ENCODE results near the gene EFNB2. TPM values are rescaled to one million over a fixed set of nuclear protein-coding genes. Genes with fewer than 3 reads are reported as not detected.

EFNB2 gene
- total RNA-seq, 1 experiment from 2014 or later = 16.9 TPM

GRCh38 chr13:106517109-106517847 is 18.2 kb downstream of the EFNB2 start:
- peaks cover 14% of the 10 kb centered on the region for H3K4me1 Mint-ChIP-seq (ENCODE audit: low read depth, unreplicated experiment)
- H3K27ac Mint-ChIP-seq (ENCODE audit: unreplicated experiment) = no peak overlapping the region
- H3K27me3 Mint-ChIP-seq (ENCODE audit: unreplicated experiment) = no peaks in the 10 kb centered on the region
- intact Hi-C loops (cut with micrococcal nuclease; ENCODE audit: unreplicated experiment) = no loop called here
- H3K36me3 Mint-ChIP-seq (ENCODE audit: insufficient read depth, unreplicated experiment) = no peaks in the 10 kb centered on the region
- H3K4me3 Mint-ChIP-seq (ENCODE audit: low read depth, unreplicated experiment) = no peak overlapping the region
- no peak for DNase-seq
- CTCF ChIA-PET = no interaction called here
- BruUV-seq (replicated peaks) = no TSS peak
- no peaks in the 10 kb centered on the region for H3K9me3 Mint-ChIP-seq (ENCODE audit: low read depth, unreplicated experiment)
- no peak for TF ChIP-seq CTCF (IDR thresholded peaks at IDR 0.05; ENCODE audit: unreplicated experiment)

- CTCF ChIA-PET = no interaction called here
- H3K4me3 Mint-ChIP-seq (ENCODE audit: low read depth, unreplicated experiment) = no peak overlapping the region
- intact Hi-C loops (cut with micrococcal nuclease; ENCODE audit: unreplicated experiment) = no loop called here
- no peaks in the 10 kb centered on the region for H3K36me3 Mint-ChIP-seq (ENCODE audit: insufficient read depth, unreplicated experiment)
- no peak overlapping the region for H3K27ac Mint-ChIP-seq (ENCODE audit: unreplicated experiment)
- no TSS peak for BruUV-seq (replicated peaks)
- DNase-seq = no peak
- H3K27me3 Mint-ChIP-seq (ENCODE audit: unreplicated experiment) = no peaks in the 10 kb centered on the region
- TF ChIP-seq CTCF (IDR thresholded peaks at IDR 0.05; ENCODE audit: unreplicated experiment) = no peak
- no peaks in the 10 kb centered on the region for H3K9me3 Mint-ChIP-seq (ENCODE audit: low read depth, unreplicated experiment)
- peaks cover 14% of the 10 kb centered on the region for H3K4me1 Mint-ChIP-seq (ENCODE audit: low read depth, unreplicated experiment)
Measured at GRCh38 chr13:106515635-106516254, 19.7 kb downstream of the EFNB2 start.

- Mint-ChIP-seq H3K9me3 (ENCODE audit: low read depth, unreplicated experiment) (no peaks in the 10 kb centered on the region), H3K4me3 (ENCODE audit: low read depth, unreplicated experiment) (no peak overlapping the region), H3K36me3 (ENCODE audit: insufficient read depth, unreplicated experiment) (no peaks in the 10 kb centered on the region), H3K4me1 (ENCODE audit: low read depth, unreplicated experiment) (peaks cover 14% of the 10 kb centered on the region), H3K27me3 (ENCODE audit: unreplicated experiment) (no peaks in the 10 kb centered on the region), H3K27ac (ENCODE audit: unreplicated experiment) (no peak overlapping the region)
- CTCF ChIA-PET = interaction anchor here (0.7 kb wide), 1 partner anchor 35 kb away, joined by 3 read pairs; no protein-coding TSS in a partner anchor
- DNase-seq = no peak
- intact Hi-C loops (cut with micrococcal nuclease; ENCODE audit: unreplicated experiment) = no loop called here
- BruUV-seq (replicated peaks) = no TSS peak
- no peak for TF ChIP-seq CTCF (IDR thresholded peaks at IDR 0.05; ENCODE audit: unreplicated experiment)
Measured at GRCh38 chr13:106514928-106515634, 20.4 kb downstream of the EFNB2 start.

GRCh38 chr13:106513025-106513983 is 22.2 kb downstream of the EFNB2 start:
- Mint-ChIP-seq H3K27me3 (ENCODE audit: unreplicated experiment) (no peaks in the 10 kb centered on the region), H3K36me3 (ENCODE audit: insufficient read depth, unreplicated experiment) (no peaks in the 10 kb centered on the region)
- intact Hi-C loops (cut with micrococcal nuclease; ENCODE audit: unreplicated experiment) = no loop called here

More at GRCh38 chr13:106513025-106513983, 22.2 kb downstream of the EFNB2 start:
- Mint-ChIP-seq H3K27ac (ENCODE audit: unreplicated experiment) (peak overlapping the region; percentile 39), H3K9me3 (ENCODE audit: low read depth, unreplicated experiment) (no peaks in the 10 kb centered on the region), H3K4me1 (ENCODE audit: low read depth, unreplicated experiment) (peaks cover 14% of the 10 kb centered on the region), H3K4me3 (ENCODE audit: low read depth, unreplicated experiment) (peak overlapping the region; percentile 17)
- DNase-seq = no peak
- BruUV-seq (replicated peaks) = no TSS peak
- CTCF ChIA-PET = no interaction called here
- TF ChIP-seq CTCF (IDR thresholded peaks at IDR 0.05; ENCODE audit: unreplicated experiment) = no peak
